GM19468 (cell line): ENCODE results near the gene ZNF366.
A peak's percentile ranks its signal among the peaks of the same experiment; 100 is the strongest.

Experiments used
- ATAC-seq: cut with Tn5 transposase; IDR thresholded peaks from one replicate; pipeline ENCODE4 v1.9.1; 2021; ENCODE audit warnings: mild to moderate bottlenecking, moderate library complexity, moderate number of reproducible peaks; ENCODE audit not compliant: unreplicated experiment; ENCODE audit errors: extremely low read depth

The ZNF366 gene

DNA sequence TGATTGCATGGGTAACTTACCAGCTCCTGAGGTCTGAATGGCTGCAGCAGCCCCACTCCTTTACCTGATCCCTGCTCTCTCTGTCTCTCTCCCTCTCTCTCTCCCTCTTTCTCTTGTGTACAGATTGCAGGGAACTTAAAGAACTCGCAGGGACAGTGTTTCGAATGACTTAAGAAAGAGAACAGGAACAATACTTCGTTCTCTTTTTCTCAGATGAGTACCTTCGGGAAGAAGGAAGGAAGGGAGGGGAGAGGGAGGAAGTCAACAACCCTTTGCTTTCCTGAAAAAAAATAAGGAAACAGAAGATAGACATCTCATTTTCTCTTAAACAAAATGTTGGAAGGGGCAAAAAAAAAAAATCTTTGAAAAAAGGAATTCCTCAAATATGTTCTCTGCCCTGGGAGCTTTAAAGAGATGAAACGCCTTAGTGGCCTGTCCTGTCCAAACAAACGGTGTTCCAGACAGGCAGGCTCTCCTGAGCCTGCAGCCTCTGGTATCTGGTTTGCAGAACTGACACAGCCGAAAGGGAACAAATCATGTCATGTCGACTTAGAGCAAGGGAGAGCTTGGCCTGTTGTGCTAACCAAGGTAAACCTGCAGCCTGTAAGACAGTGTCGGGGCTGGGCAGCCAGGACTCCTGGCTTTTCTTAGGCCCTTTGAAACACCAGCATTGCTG, at the start of gene ZNF366:
Gene ZNF366 (minus strand): TSS at position 180 of the 676 bp plus-strand sequence. CDS start 45,914 bp downstream, outside the sequence.
- ATAC-seq: no peak

DNA sequence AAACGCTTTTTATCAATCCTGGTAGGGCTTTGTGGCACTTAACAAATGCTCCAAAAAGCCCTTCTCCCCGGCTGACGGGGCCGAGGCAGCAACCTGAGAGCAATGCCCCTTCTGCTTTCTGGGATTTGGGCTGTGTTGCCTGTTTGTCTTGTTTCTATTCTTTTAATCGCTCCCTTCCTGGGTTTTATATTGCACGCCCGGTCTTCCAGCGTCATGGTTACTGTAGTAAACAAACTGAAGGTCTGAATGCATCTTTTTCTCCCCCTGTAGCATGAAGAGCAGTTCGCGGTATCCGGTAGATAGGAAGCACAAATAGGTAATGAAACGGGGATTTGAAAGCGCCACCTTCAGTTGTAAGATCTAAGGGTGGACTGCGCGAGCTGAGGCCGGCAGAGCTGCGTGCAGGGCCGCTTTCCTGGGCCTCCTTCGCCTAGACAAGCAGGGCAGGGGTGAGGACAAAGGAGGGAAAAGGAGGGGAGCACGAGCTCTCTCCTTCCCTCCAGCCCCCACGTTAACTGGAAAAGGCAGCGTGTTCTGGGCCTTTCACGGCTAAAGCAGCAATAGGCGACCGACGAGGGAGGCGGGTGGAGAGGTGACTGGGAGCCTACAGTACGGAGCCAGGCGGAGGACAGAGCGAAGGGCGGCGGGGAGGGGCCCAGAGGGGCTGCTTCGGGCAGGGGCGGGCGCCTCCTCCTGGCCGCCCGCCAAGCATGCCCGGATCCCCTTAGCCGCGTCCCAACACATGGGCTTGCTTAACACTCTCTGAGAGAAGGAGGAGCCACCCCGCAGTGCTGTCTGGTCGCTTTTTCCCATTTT, 49.3 kb upstream of the ZNF366 start:
- peak; percentile 27 for ATAC-seq

DNA sequence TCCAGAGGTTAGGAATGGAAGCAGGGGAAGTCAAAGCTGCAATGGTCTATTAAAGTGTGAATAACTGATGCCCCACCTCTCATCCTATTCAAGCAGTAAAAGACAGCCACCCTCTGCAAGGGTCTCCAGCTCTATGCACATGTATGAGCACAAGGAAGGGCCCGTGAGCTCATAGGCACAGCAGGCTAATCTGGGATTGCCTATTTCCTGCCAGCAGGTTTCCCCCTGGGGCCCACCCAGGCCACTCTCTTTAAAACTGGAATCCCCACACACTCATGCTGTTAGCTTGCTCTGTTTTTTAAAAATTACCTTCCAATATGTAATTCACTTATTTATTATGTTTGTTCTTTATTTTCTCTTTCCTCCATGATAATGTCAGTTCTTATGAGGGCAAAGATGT, 48.7 kb upstream of the ZNF366 start:
- no peak for ATAC-seq

DNA sequence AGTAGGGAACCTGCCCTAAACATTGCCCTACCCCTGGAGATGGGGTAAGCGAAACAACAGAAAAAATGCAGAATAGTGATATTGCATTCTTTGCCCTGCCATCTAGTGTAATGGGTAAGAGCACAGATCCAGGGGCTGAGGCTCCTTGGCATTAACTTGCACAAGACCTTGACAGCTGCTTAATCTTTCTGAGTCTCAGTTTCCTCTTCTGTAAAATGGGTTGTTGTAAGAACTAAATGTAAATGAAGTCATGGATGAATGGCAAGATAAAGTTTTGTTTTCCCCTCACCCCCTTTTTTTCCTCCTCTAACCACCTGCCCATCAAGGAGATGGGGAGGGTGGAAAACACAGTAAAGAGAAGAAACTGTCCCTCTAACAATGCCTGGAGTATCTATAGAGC, 47.7 kb upstream of the ZNF366 start:
- no peak for ATAC-seq

DNA sequence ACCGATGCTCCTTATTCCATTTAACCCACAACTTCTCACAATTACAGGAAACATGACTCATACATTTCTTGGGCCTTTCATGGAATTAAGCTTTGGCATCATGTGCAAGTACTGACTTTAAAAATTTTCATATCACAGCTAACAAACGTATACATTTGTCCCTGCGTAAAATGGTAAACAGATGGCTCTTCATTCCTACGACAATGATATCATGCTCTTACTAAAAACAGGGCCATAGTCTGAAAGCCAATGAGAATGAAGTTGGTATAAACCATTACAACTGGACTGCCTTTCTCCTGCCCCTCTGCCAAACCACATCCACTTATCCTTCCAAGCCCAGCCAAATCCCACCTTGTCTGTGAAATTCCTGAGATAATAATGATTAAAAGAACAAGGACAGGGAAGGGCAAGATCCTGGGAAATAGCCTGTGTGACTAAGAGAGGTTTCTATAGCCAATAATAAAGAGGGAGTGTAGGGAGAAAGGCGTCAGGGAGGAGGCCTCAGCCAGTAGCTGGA, 44.9 kb upstream of the ZNF366 start:
- ATAC-seq: no peak

DNA sequence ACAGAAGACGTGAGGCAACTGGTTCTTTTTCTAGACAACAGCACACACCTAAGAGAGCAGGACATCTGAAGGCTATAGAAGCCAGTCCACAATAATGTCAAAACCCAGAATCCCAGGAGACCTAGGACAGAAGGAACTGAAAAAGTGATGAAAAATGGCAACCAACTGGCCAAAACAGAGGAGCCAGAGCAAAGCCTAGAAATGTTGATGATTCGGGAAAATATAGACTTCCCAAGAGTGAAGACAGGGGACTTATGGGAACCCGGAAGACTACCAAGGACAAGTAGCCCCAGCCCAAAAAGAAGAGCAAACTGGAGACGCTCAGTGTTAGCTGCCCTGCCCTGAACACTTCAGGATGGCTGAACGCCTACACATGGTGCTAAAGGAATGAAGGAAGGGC, 43.4 kb upstream of the ZNF366 start:
- ATAC-seq: no peak

- ATAC-seq: no peak
These were observed 36.6 kb upstream of the ZNF366 start for GRCh38 chr5:72543811-72544210.

GRCh38 chr5:72543365-72543764, 36.2 kb upstream of the ZNF366 start:
- ATAC-seq: no peak

DNA sequence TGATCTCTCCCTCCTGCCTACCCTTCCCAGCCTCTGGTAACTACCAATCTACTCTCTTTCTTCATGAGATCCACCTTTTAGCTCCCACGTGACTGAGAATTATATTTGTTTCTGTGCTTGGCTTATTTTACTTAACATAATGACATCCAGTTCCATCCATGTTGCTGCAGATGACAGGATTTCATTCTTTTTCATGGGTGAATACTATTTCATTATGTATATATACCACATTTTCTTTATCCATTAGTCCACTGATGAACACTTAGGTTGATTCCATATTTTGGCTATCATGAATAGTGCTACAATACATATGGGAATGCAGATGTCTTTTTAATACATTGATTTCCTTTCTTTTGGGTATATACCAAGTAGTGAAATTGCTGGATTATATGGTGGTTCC, 35.5 kb upstream of the ZNF366 start:
- ATAC-seq: no peak

DNA sequence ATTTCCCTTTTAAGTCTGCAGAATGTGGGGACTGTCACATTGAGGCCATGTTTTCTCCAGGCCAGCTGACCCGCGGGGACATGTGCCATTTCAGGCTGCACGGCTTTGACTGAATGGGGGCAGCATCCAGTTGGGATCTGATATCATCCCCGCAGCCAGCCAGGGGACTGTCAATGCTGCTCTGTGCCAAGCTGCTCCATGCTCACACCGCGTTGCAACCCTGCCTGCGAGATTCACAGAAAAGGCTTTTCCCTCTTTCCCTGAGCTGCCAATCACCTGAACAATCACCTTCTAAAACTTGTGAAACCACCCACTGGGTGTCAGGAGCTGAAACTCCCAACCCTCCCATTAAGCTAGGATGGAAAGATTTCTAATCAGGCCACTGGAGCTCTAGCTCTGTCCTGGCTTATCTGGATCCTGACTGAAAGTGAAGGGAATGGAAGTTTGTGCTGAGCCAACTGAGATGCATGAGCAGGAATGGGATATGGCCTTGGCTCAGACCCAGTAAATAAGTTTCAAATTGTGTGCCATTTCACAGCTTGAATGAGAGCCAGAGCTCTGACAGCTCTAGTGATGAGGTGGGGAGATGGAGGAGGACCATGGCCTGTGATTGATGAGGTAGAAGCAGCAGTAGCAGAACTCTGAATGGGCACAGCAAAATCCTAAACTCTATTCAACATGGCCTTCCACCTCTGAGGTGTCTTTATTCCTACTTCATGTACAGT, 34.5 kb upstream of the ZNF366 start:
- ATAC-seq: no peak

GRCh38 chr5:72540759-72541438, 33.7 kb upstream of the ZNF366 start:
- ATAC-seq: no peak

DNA sequence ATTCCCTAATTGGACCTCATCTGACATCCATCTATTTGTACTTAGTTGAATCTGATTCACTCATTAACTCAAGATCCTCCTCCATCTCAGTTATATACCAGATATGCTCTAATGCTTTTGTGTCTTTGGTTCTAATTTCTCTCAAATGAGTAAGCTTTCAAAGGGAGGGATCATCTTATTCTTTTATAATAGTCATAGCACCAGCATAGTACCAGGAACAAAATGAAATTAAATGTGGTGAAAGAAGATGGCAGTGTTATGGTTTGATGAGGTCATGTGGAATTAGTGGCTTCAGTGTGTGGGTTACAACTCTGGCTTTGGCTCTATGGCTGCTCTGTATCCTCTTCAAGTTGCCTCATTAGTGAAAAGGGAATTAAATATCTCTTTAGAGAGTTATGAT, 32.5 kb upstream of the ZNF366 start:
- no peak for ATAC-seq

GRCh38 chr5:72539038-72539437, 31.8 kb upstream of the ZNF366 start:
- ATAC-seq: no peak

- no peak for ATAC-seq
These were observed 30.0 kb upstream of the ZNF366 start for GRCh38 chr5:72537166-72537565.

- no peak for ATAC-seq
These were observed 24.4 kb upstream of the ZNF366 start for GRCh38 chr5:72531496-72532190.

DNA sequence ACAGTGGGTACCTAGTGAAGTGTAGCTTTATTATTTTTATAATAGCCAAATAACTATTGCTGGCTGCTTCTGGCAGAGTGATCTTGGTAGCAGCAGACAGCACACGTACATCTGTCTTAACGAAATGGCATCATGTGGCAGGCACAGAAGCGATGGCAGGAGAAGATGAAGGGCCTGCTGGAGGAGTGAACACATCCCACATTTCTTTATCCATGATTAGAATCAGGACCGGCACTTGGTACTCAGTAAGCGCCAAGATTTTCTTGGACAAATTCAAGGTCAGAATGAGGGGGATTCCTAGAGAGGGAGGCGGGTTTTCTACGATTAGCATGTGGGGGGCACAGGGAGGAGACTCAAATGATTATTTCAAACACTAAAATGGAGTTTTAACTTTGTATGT, 23.0 kb upstream of the ZNF366 start:
- ATAC-seq: no peak

DNA sequence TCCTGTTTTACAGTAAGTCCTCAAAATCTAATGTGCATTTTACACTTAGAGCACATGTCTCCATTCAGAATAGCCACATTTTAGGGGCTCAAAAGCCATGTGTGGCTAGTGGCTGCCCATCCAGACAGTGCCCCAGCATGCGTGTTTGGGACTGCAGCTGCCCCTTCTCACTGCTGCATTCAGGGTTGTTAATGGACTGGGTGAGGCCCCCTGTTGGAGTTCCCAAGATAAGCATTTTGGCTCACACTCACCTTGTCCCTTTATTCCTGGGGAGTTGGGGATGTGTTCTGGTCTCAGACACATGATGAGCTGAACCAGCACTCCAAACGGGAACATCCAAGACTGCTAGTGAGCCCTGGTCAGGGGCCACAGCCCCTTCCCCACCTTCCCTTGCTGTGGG, 22.2 kb upstream of the ZNF366 start:
- ATAC-seq: no peak

GRCh38 chr5:72525816-72526215, 18.6 kb upstream of the ZNF366 start:
- ATAC-seq: no peak

GRCh38 chr5:72523960-72524582, 16.9 kb upstream of the ZNF366 start:
- no peak for ATAC-seq
